ENCODE data around the gene ABHD14A. TPM values are rescaled to one million over a fixed set of nuclear protein-coding genes. Genes with fewer than 3 reads are reported as not detected.

Gene ABHD14A
- total RNA-seq, 2 donors from 2014 or later, result 8.7 to 13.1 TPM

- H3K9me3 Mint-ChIP-seq, result no peaks in the 10 kb centered on the region
- H3K4me1 Mint-ChIP-seq (ENCODE audit: low read depth in 2 of 2), result peaks cover 0 to 6% of the 10 kb centered on the region in 2 donors
- no peaks in the 10 kb centered on the region for H3K27me3 Mint-ChIP-seq
- no peak for DNase-seq (ENCODE audit: low spot score)
- H3K36me3 Mint-ChIP-seq, result no peaks in the 10 kb centered on the region
- ATAC-seq, result no peak
- peak overlapping the region in 1 of 2 donors; percentile 28 for H3K27ac Mint-ChIP-seq
- no peak overlapping the region for H3K4me3 Mint-ChIP-seq
Observed at GRCh38 chr3:52023860-52024764, 49.2 kb downstream of the ABHD14A start.

GRCh38 chr3:52024765-52025452 lies 50.0 kb downstream of the ABHD14A start:
- H3K27ac Mint-ChIP-seq, result peak overlapping the region in 1 of 2 donors; percentile 28
- H3K27me3 Mint-ChIP-seq, result no peaks in the 10 kb centered on the region
- DNase-seq (ENCODE audit: low spot score), result no peak
- no peak for ATAC-seq
- H3K9me3 Mint-ChIP-seq, result no peaks in the 10 kb centered on the region
- peaks cover 0 to 2% of the 10 kb centered on the region in 2 donors for H3K4me1 Mint-ChIP-seq (ENCODE audit: low read depth in 2 of 2)
- no peak overlapping the region for H3K4me3 Mint-ChIP-seq
- H3K36me3 Mint-ChIP-seq, result no peaks in the 10 kb centered on the region

- Mint-ChIP-seq H3K27ac (no peak overlapping the region), H3K4me1 (ENCODE audit: low read depth in 2 of 2) (peaks cover 0 to 2% of the 10 kb centered on the region in 2 donors), H3K36me3 (no peaks in the 10 kb centered on the region), H3K27me3 (no peaks in the 10 kb centered on the region), H3K9me3 (no peaks in the 10 kb centered on the region), H3K4me3 (no peak overlapping the region)
- no peak for DNase-seq (ENCODE audit: low spot score)
- no peak for ATAC-seq
Observed at GRCh38 chr3:52025453-52025852, 50.6 kb downstream of the ABHD14A start.

- peaks cover 0 to 2% of the 10 kb centered on the region in 2 donors for H3K4me1 Mint-ChIP-seq (ENCODE audit: low read depth in 2 of 2)
- H3K27ac Mint-ChIP-seq, result no peak overlapping the region
- H3K4me3 Mint-ChIP-seq, result no peak overlapping the region
- no peak for DNase-seq (ENCODE audit: low spot score)
- ATAC-seq, result no peak
- H3K36me3 Mint-ChIP-seq, result no peaks in the 10 kb centered on the region
- H3K27me3 Mint-ChIP-seq, result no peaks in the 10 kb centered on the region
- H3K9me3 Mint-ChIP-seq, result no peaks in the 10 kb centered on the region
Observed at GRCh38 chr3:52026041-52026440, 51.2 kb downstream of the ABHD14A start.

- ATAC-seq (no peak), DNase-seq (ENCODE audit: low spot score) (no peak)
- H3K4me1 Mint-ChIP-seq (ENCODE audit: low read depth in 2 of 2), result peaks cover 0 to 2% of the 10 kb centered on the region in 2 donors
- H3K27me3 Mint-ChIP-seq, result no peaks in the 10 kb centered on the region
- no peaks in the 10 kb centered on the region for H3K36me3 Mint-ChIP-seq
- no peak overlapping the region for H3K4me3 Mint-ChIP-seq
- peak overlapping the region in 1 of 2 donors; percentile 41 for H3K27ac Mint-ChIP-seq
- H3K9me3 Mint-ChIP-seq, result no peaks in the 10 kb centered on the region
Observed at GRCh38 chr3:52028572-52028971, 53.7 kb downstream of the ABHD14A start.

GRCh38 chr3:52029053-52029452 lies 54.2 kb downstream of the ABHD14A start:
- DNase-seq (ENCODE audit: low spot score) (no peak), ATAC-seq (peak in 1 of 2 donors; percentile 25)
- no peak overlapping the region for H3K4me3 Mint-ChIP-seq
- no peak overlapping the region for H3K27ac Mint-ChIP-seq
- peaks cover 0 to 2% of the 10 kb centered on the region in 2 donors for H3K4me1 Mint-ChIP-seq (ENCODE audit: low read depth in 2 of 2)
- H3K9me3 Mint-ChIP-seq, result no peaks in the 10 kb centered on the region
- no peaks in the 10 kb centered on the region for H3K27me3 Mint-ChIP-seq
- no peaks in the 10 kb centered on the region for H3K36me3 Mint-ChIP-seq

GRCh38 chr3:52029535-52029934 lies 54.7 kb downstream of the ABHD14A start:
- Mint-ChIP-seq H3K4me3 (no peak overlapping the region), H3K9me3 (no peaks in the 10 kb centered on the region), H3K27ac (no peak overlapping the region), H3K27me3 (no peaks in the 10 kb centered on the region), H3K4me1 (ENCODE audit: low read depth in 2 of 2) (no peaks in the 10 kb centered on the region), H3K36me3 (no peaks in the 10 kb centered on the region)
- no peak for DNase-seq (ENCODE audit: low spot score)
- no peak for ATAC-seq

Other genes starting within 250 kb of the ABHD14A start
- not detected for gene IQCF6, start 195.8 kb upstream of the ABHD14A start, total RNA-seq
- not detected for gene IQCF2, start 113.4 kb upstream of the ABHD14A start, total RNA-seq
- not detected for gene IQCF5, start 99.5 kb upstream of the ABHD14A start, total RNA-seq
- not detected for gene IQCF1, start 71.7 kb upstream of the ABHD14A start, total RNA-seq
- 10 to 100 TPM; 46.4 to 78.1 TPM for gene RRP9, start 33.2 kb upstream of the ABHD14A start, total RNA-seq
- 10 to 100 TPM in 1 of 2 donors, 1 to 10 TPM in 1; 3.7 to 11.9 TPM for gene PARP3, start 32.7 kb upstream of the ABHD14A start, total RNA-seq
- not detected for gene GPR62, start 19.7 kb upstream of the ABHD14A start, total RNA-seq
- 1 to 10 TPM; 7.9 to 8.4 TPM for gene PCBP4, start 7.6 kb upstream of the ABHD14A start, total RNA-seq
- gene ABHD14B, start 1.0 kb upstream of the ABHD14A start, total RNA-seq, result 10 to 100 TPM; 28.0 to 33.2 TPM
- gene ACY1, start 8.5 kb downstream of the ABHD14A start, total RNA-seq, result 10 to 100 TPM; 22.4 to 42.6 TPM
- gene RPL29, start 20.8 kb downstream of the ABHD14A start, total RNA-seq, result 100 to 1,000 TPM; 598 to 910 TPM
- gene DUSP7, start 81.5 kb downstream of the ABHD14A start, total RNA-seq, result 10 to 100 TPM; 19.4 to 31.0 TPM
- gene POC1A, start 179.4 kb downstream of the ABHD14A start, total RNA-seq, result 10 to 100 TPM; 14.9 to 35.3 TPM
- gene ALAS1, start 223.1 kb downstream of the ABHD14A start, total RNA-seq, result 100 to 1,000 TPM in 1 of 2 donors, 10 to 100 TPM in 1; 93.6 to 121 TPM